ENCODE data around the gene CXCR6. TPM values are rescaled to one million over a fixed set of nuclear protein-coding genes. Genes with fewer than 3 reads are reported as not detected.

Gene CXCR6
- total RNA-seq, 1 donor from 2014 or later = not detected

DNA sequence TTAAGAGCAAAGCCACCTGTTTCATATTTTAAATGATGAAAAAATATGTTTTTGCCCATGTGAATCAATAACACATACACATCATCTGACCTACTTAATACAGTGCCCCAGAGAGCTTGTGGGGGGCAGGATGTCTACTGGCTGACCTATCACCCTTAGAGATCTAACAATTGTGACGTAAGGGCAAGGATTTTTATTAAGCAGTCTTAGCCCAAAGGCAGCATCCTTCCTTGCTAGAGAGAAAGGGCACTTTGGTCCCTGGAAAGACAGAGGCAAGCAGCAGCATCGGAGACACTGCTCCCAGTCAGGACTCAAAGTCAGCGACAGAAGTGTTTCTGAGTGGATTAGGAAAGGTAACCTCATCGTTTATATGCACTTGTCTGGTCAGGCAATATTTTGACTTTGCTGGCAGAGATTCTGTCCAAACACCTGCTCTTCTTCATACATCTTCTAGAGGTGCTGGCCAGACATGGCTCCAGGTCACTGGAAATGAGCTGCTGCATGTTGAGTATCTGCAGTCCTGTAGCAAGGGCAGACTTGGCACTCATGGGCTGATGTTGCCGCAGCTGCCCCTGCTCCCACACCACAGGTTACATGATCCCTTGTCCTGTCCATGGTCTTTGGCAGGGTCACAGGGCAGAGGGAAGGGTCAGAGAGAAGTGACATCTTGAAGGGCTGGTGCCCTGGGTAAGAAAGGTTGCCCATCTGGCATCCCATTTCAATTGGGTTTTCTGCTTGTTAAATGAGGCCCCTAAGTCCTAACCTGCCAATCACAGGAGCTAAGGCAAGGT, 1.8 kb downstream of the CXCR6 start:
- TF ChIP-seq, protein P1, sequence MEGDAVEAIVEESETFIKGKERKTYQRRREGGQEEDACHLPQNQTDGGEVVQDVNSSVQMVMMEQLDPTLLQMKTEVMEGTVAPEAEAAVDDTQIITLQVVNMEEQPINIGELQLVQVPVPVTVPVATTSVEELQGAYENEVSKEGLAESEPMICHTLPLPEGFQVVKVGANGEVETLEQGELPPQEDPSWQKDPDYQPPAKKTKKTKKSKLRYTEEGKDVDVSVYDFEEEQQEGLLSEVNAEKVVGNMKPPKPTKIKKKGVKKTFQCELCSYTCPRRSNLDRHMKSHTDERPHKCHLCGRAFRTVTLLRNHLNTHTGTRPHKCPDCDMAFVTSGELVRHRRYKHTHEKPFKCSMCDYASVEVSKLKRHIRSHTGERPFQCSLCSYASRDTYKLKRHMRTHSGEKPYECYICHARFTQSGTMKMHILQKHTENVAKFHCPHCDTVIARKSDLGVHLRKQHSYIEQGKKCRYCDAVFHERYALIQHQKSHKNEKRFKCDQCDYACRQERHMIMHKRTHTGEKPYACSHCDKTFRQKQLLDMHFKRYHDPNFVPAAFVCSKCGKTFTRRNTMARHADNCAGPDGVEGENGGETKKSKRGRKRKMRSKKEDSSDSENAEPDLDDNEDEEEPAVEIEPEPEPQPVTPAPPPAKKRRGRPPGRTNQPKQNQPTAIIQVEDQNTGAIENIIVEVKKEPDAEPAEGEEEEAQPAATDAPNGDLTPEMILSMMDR (IDR thresholded peaks at IDR 0.05) = no peak
- H3K27ac Mint-ChIP-seq (ENCODE audit: unreplicated experiment) = no peak overlapping the region
- DNase-seq (ENCODE audit: low spot score) = no peak
- peaks cover 6% of the 10 kb centered on the region for H3K9me3 Mint-ChIP-seq (ENCODE audit: low read depth)
- H3K27me3 Mint-ChIP-seq (ENCODE audit: low read depth) = no peaks in the 10 kb centered on the region
- no peaks in the 10 kb centered on the region for H3K4me1 Mint-ChIP-seq (ENCODE audit: low read depth)
- peaks cover 18% of the 10 kb centered on the region for H3K36me3 Mint-ChIP-seq (ENCODE audit: low read depth)
- no peak overlapping the region for H3K4me3 Mint-ChIP-seq (ENCODE audit: unreplicated experiment)

DNA sequence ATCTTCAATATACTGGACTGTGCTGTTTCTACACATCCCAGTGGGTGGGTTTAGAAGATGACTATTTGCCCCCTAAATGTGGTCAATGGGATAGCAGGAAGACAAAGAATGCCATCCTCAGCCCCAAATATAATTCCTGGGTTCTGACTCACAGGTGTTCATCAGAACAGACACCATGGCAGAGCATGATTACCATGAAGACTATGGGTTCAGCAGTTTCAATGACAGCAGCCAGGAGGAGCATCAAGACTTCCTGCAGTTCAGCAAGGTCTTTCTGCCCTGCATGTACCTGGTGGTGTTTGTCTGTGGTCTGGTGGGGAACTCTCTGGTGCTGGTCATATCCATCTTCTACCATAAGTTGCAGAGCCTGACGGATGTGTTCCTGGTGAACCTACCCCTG, 3.0 kb downstream of the CXCR6 start:
- H3K4me3 Mint-ChIP-seq (ENCODE audit: unreplicated experiment) = no peak overlapping the region
- H3K27ac Mint-ChIP-seq (ENCODE audit: unreplicated experiment) = no peak overlapping the region
- H3K36me3 Mint-ChIP-seq (ENCODE audit: low read depth) = peaks cover 15% of the 10 kb centered on the region
- no peak for DNase-seq (ENCODE audit: low spot score)
- H3K4me1 Mint-ChIP-seq (ENCODE audit: low read depth) = no peaks in the 10 kb centered on the region
- TF ChIP-seq, protein P1 (IDR thresholded peaks at IDR 0.05) = no peak
- H3K27me3 Mint-ChIP-seq (ENCODE audit: low read depth) = no peaks in the 10 kb centered on the region
- H3K9me3 Mint-ChIP-seq (ENCODE audit: low read depth) = no peaks in the 10 kb centered on the region

DNA sequence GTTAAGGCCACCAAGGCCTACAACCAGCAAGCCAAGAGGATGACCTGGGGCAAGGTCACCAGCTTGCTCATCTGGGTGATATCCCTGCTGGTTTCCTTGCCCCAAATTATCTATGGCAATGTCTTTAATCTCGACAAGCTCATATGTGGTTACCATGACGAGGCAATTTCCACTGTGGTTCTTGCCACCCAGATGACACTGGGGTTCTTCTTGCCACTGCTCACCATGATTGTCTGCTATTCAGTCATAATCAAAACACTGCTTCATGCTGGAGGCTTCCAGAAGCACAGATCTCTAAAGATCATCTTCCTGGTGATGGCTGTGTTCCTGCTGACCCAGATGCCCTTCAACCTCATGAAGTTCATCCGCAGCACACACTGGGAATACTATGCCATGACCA, 3.6 kb downstream of the CXCR6 start:
- Mint-ChIP-seq H3K27me3 (ENCODE audit: low read depth) (no peaks in the 10 kb centered on the region), H3K4me3 (ENCODE audit: unreplicated experiment) (no peak overlapping the region), H3K9me3 (ENCODE audit: low read depth) (no peaks in the 10 kb centered on the region), H3K27ac (ENCODE audit: unreplicated experiment) (no peak overlapping the region), H3K4me1 (ENCODE audit: low read depth) (no peaks in the 10 kb centered on the region), H3K36me3 (ENCODE audit: low read depth) (peaks cover 18% of the 10 kb centered on the region)
- TF ChIP-seq, protein P1 (IDR thresholded peaks at IDR 0.05) = no peak
- no peak for DNase-seq (ENCODE audit: low spot score)

DNA sequence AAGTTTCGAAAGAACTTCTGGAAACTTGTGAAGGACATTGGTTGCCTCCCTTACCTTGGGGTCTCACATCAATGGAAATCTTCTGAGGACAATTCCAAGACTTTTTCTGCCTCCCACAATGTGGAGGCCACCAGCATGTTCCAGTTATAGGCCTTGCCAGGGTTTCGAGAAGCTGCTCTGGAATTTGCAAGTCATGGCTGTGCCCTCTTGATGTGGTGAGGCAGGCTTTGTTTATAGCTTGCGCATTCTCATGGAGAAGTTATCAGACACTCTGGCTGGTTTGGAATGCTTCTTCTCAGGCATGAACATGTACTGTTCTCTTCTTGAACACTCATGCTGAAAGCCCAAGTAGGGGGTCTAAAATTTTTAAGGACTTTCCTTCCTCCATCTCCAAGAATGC, 4.1 kb downstream of the CXCR6 start:
- no peak overlapping the region for H3K4me3 Mint-ChIP-seq (ENCODE audit: unreplicated experiment)
- TF ChIP-seq, protein P1 (IDR thresholded peaks at IDR 0.05) = no peak
- no peaks in the 10 kb centered on the region for H3K4me1 Mint-ChIP-seq (ENCODE audit: low read depth)
- no peak for DNase-seq (ENCODE audit: low spot score)
- H3K36me3 Mint-ChIP-seq (ENCODE audit: low read depth) = peaks cover 21% of the 10 kb centered on the region
- no peaks in the 10 kb centered on the region for H3K9me3 Mint-ChIP-seq (ENCODE audit: low read depth)
- H3K27ac Mint-ChIP-seq (ENCODE audit: unreplicated experiment) = no peak overlapping the region
- H3K27me3 Mint-ChIP-seq (ENCODE audit: low read depth) = no peaks in the 10 kb centered on the region

DNA sequence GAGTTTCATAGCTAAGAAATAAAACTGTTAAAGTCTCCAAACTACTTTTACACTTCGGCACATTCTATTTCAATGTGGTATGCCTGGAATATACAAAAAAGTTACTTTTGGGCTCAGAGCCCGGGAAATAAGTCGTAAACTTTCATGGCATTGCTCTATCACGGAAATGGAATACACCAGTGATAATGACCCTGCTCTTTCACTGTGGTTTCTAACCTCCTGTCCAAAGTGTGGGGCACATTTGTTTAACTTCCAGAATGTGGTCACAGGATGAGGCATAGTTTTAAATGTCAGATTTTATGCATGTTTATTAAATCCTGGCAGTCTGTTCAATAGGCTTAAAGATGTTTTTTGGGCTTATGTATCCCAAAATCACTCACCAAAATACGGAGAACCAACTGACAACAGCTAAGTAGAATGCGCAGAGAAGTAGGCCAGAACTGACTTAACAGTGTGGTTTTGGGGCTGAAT, 5.1 kb downstream of the CXCR6 start:
- H3K9me3 Mint-ChIP-seq (ENCODE audit: low read depth) = no peaks in the 10 kb centered on the region
- no peak overlapping the region for H3K4me3 Mint-ChIP-seq (ENCODE audit: unreplicated experiment)
- H3K27me3 Mint-ChIP-seq (ENCODE audit: low read depth) = no peaks in the 10 kb centered on the region
- H3K27ac Mint-ChIP-seq (ENCODE audit: unreplicated experiment) = no peak overlapping the region
- TF ChIP-seq, protein P1 (IDR thresholded peaks at IDR 0.05) = no peak
- no peaks in the 10 kb centered on the region for H3K4me1 Mint-ChIP-seq (ENCODE audit: low read depth)
- peaks cover 28% of the 10 kb centered on the region for H3K36me3 Mint-ChIP-seq (ENCODE audit: low read depth)
- no peak for DNase-seq (ENCODE audit: low spot score)
